ENCODE measurements around the gene OTUB1.
"Not testable (repeated sequence)": the region's sequence is repeated elsewhere in the genome, so short reads cannot be mapped to it uniquely, and the experiment has no call there.

OTUB1 gene

GRCh38 chr11:64026575-64027205, 40.5 kb downstream of the OTUB1 start:
- no peak for DNase-seq

- no peak for DNase-seq
Measured at GRCh38 chr11:64027651-64028397, 41.6 kb downstream of the OTUB1 start.

GRCh38 chr11:64028398-64029115, 42.3 kb downstream of the OTUB1 start:
- DNase-seq, result no peak

- no peak for DNase-seq
Measured at GRCh38 chr11:64029773-64030172, 43.5 kb downstream of the OTUB1 start.

GRCh38 chr11:64031001-64031400, 44.8 kb downstream of the OTUB1 start:
- no peak for DNase-seq

GRCh38 chr11:64032050-64032449, 45.8 kb downstream of the OTUB1 start:
- DNase-seq, result no peak

- no peak for DNase-seq
Measured at GRCh38 chr11:64034411-64034811, 48.2 kb downstream of the OTUB1 start.

GRCh38 chr11:64035081-64035524, 48.9 kb downstream of the OTUB1 start:
- DNase-seq, result no peak

- no peak for DNase-seq
Measured at GRCh38 chr11:64035576-64035975, 49.3 kb downstream of the OTUB1 start, which contains the start of gene FLRT1. Gene FLRT1 (plus strand): TSS chr11:64035931. CDS start chr11:64116268, 80,337 bp downstream.

GRCh38 chr11:64036087-64037026, 50.1 kb downstream of the OTUB1 start:
- DNase-seq, result no peak

- DNase-seq, result no peak
Measured at GRCh38 chr11:64037027-64037634, 50.9 kb downstream of the OTUB1 start.

- no peak for DNase-seq
Measured at GRCh38 chr11:64038500-64038899, 52.3 kb downstream of the OTUB1 start.

GRCh38 chr11:64039012-64039665, 52.9 kb downstream of the OTUB1 start:
- DNase-seq, result no peak

GRCh38 chr11:64040684-64041322, 54.6 kb downstream of the OTUB1 start:
- DNase-seq, result no peak

GRCh38 chr11:64041846-64042245, 55.6 kb downstream of the OTUB1 start:
- no peak for DNase-seq

- no peak for DNase-seq
Measured at GRCh38 chr11:64042301-64042700, 56.1 kb downstream of the OTUB1 start.

GRCh38 chr11:64043545-64043944, 57.3 kb downstream of the OTUB1 start:
- DNase-seq, result no peak

GRCh38 chr11:64044730-64045393, 58.6 kb downstream of the OTUB1 start:
- no peak for DNase-seq

GRCh38 chr11:64045700-64046099, 59.5 kb downstream of the OTUB1 start:
- DNase-seq, result no peak

- not testable (repeated sequence) for DNase-seq
Measured at GRCh38 chr11:64047373-64047772, 61.1 kb downstream of the OTUB1 start.

Data from SW 1271 (cell line).